Thymus (tissue), 11 donors: ENCODE measurements around the gene S100Z. TPM values are rescaled to one million over a fixed set of nuclear protein-coding genes. Genes with fewer than 3 reads are reported as not detected.

ENCODE experiments used
- DNase-seq, 9 donors: peaks; one replicate each; pipeline ENCODE4 v3.0.0-alpha.2; 2013; ENCODE audit warnings: low spot score in 9 of 9, low read depth in 6 of 9, missing footprints in 1 of 9
- H3K27ac ChIP-seq, 2 donors: one replicate each; pipeline ENCODE4 v1.5.1; 2013; ENCODE audit warnings: control low read depth in 1 of 2, low read depth in 1 of 2, low read length in 1 of 2, mild to moderate bottlenecking in 1 of 2, moderate library complexity in 1 of 2
- H3K27me3 ChIP-seq, 2 donors: one replicate each; pipeline ENCODE4 v1.5.1; 2013; ENCODE audit warnings: low read length in 1 of 2; ENCODE audit not compliant: control insufficient read depth in 2 of 2, insufficient read depth in 1 of 2
- H3K36me3 ChIP-seq, 2 donors: one replicate each; pipeline ENCODE4 v1.5.1; 2013; ENCODE audit warnings: low read length in 1 of 2, mild to moderate bottlenecking in 1 of 2, moderate library complexity in 1 of 2; ENCODE audit not compliant: control insufficient read depth in 2 of 2, insufficient read depth in 2 of 2
- H3K4me1 ChIP-seq, 2 donors: one replicate each; pipeline ENCODE4 v1.5.1; 2013; ENCODE audit warnings: low read length in 2 of 2; ENCODE audit not compliant: control insufficient read depth in 2 of 2, insufficient read depth in 2 of 2
- H3K4me3 ChIP-seq, 2 donors: one replicate each; pipeline ENCODE4 v1.5.1; 2013; ENCODE audit warnings: low read length in 2 of 2, control low read depth in 1 of 2, mild to moderate bottlenecking in 1 of 2
- H3K9me3 ChIP-seq, 2 donors: one replicate each; pipeline ENCODE4 v1.5.1; 2013; ENCODE audit warnings: low read length in 1 of 2, mild to moderate bottlenecking in 1 of 2; ENCODE audit not compliant: control insufficient read depth in 2 of 2, insufficient read depth in 1 of 2
- WGBS: extraction: QIAGEN DNeasy Blood & Tissue Kit; methylation state at CpG from one replicate; pipeline ENCODE4 v1.1.7; 2013; 5-methylcytosine and 5-hydroxymethylcytosine counted together
- polyA plus RNA-seq: library from polyadenylated mRNA; stranded (reverse); fragments of 200-250 nt; gene quantifications from one replicate; pipeline ENCODE4 v1.2.3, GENCODE V29; 2013
- total RNA-seq: library from RNA; stranded (reverse); fragments of 120-200 nt; gene quantifications from one replicate; pipeline ENCODE4 v1.2.4, GENCODE V29; 2013
- donor health status: healthy.

Gene S100Z
- total and polyA plus RNA-seq, 2 donors, result 1.5 to 1.6 TPM

- Histone ChIP-seq H3K27me3 (no peaks in the 10 kb centered on the region), H3K9me3 (peaks cover 0 to 6% of the 10 kb centered on the region in 2 donors), H3K4me1 (peaks cover 0 to 19% of the 10 kb centered on the region in 2 donors), H3K36me3 (no peaks in the 10 kb centered on the region), H3K27ac (no peak overlapping the region), H3K4me3 (no peak overlapping the region)
- DNase-seq, result no peak
- 95% methylated on average over 10 of the region's 10 CpGs for WGBS
These were observed 9.9 kb downstream of the S100Z start for GRCh38 chr5:76859591-76860247.

- no peak for DNase-seq
- Histone ChIP-seq H3K9me3 (no peaks in the 10 kb centered on the region), H3K4me1 (peaks cover 0 to 2% of the 10 kb centered on the region in 2 donors), H3K4me3 (no peak overlapping the region), H3K27me3 (no peaks in the 10 kb centered on the region), H3K36me3 (no peaks in the 10 kb centered on the region), H3K27ac (no peak overlapping the region)
- 95% methylated on average over 5 of the region's 5 CpGs for WGBS
These were observed 11.8 kb downstream of the S100Z start for GRCh38 chr5:76861612-76862011.

- no peak for DNase-seq
- no peaks in the 10 kb centered on the region for H3K4me1 ChIP-seq
- H3K36me3 ChIP-seq, result no peaks in the 10 kb centered on the region
- H3K27ac ChIP-seq, result no peak overlapping the region
- no peak overlapping the region for H3K4me3 ChIP-seq
- no peaks in the 10 kb centered on the region for H3K27me3 ChIP-seq
- 92% methylated on average over 1 of the region's 1 CpG for WGBS
- no peaks in the 10 kb centered on the region for H3K9me3 ChIP-seq
These were observed 13.2 kb downstream of the S100Z start for GRCh38 chr5:76863001-76863400.

GRCh38 chr5:76866503-76866902, 16.7 kb downstream of the S100Z start:
- Histone ChIP-seq H3K27me3 (no peaks in the 10 kb centered on the region), H3K9me3 (no peaks in the 10 kb centered on the region), H3K4me3 (no peak overlapping the region), H3K4me1 (no peaks in the 10 kb centered on the region), H3K27ac (no peak overlapping the region), H3K36me3 (no peaks in the 10 kb centered on the region)
- no peak for DNase-seq
- 96% methylated on average over 2 of the region's 2 CpGs for WGBS

GRCh38 chr5:76867038-76867437, 17.2 kb downstream of the S100Z start:
- H3K36me3 ChIP-seq, result no peaks in the 10 kb centered on the region
- no peaks in the 10 kb centered on the region for H3K27me3 ChIP-seq
- no peak overlapping the region for H3K27ac ChIP-seq
- no peak overlapping the region for H3K4me3 ChIP-seq
- DNase-seq, result no peak
- WGBS, result 94% methylated on average over 4 of the region's 4 CpGs
- H3K9me3 ChIP-seq, result no peaks in the 10 kb centered on the region
- no peaks in the 10 kb centered on the region for H3K4me1 ChIP-seq

- no peak overlapping the region for H3K4me3 ChIP-seq
- H3K9me3 ChIP-seq, result no peaks in the 10 kb centered on the region
- H3K4me1 ChIP-seq, result no peaks in the 10 kb centered on the region
- no peaks in the 10 kb centered on the region for H3K27me3 ChIP-seq
- 92% methylated on average over 8 of the region's 8 CpGs for WGBS
- no peaks in the 10 kb centered on the region for H3K36me3 ChIP-seq
- DNase-seq, result peak in 6 of 9 donors; percentile 38 to 77 (median 58)
- no peak overlapping the region for H3K27ac ChIP-seq
These were observed 18.2 kb downstream of the S100Z start for GRCh38 chr5:76867827-76868693.

GRCh38 chr5:76870046-76870445, 20.2 kb downstream of the S100Z start:
- Histone ChIP-seq H3K27ac (no peak overlapping the region), H3K4me1 (peaks cover 0 to 2% of the 10 kb centered on the region in 2 donors), H3K27me3 (no peaks in the 10 kb centered on the region), H3K36me3 (no peaks in the 10 kb centered on the region), H3K4me3 (no peak overlapping the region), H3K9me3 (no peaks in the 10 kb centered on the region)
- WGBS, result 97% methylated on average over 6 of the region's 6 CpGs
- no peak for DNase-seq

- Histone ChIP-seq H3K27ac (peak overlapping the region in 1 of 2 donors; percentile 1), H3K4me1 (peaks cover 0 to 2% of the 10 kb centered on the region in 2 donors), H3K9me3 (no peaks in the 10 kb centered on the region), H3K36me3 (no peaks in the 10 kb centered on the region), H3K4me3 (no peak overlapping the region), H3K27me3 (no peaks in the 10 kb centered on the region)
- DNase-seq, result no peak
- 41% methylated on average over 3 of the region's 3 CpGs for WGBS
These were observed 24.3 kb downstream of the S100Z start for GRCh38 chr5:76874088-76874581.

- Histone ChIP-seq H3K4me1 (no peaks in the 10 kb centered on the region), H3K4me3 (no peak overlapping the region), H3K27me3 (no peaks in the 10 kb centered on the region), H3K27ac (no peak overlapping the region), H3K36me3 (no peaks in the 10 kb centered on the region), H3K9me3 (no peaks in the 10 kb centered on the region)
- 96% methylated on average over 10 of the region's 10 CpGs for WGBS
- DNase-seq, result no peak
These were observed 39.0 kb downstream of the S100Z start for GRCh38 chr5:76888733-76889300.
